SU-DHL-6 (cell line): ENCODE measurements around the gene MTCP1.

ENCODE experiments used
- H2AFZ ChIP-seq: fragments of 200-600 bp; sonication (generic); 2 replicates; pipeline ENCODE4 v1.6.1; 2014; ENCODE audit warnings: low read depth, mild to moderate bottlenecking, moderate library complexity, mixed read lengths, antibody characterized with exemption, low read length; ENCODE audit not compliant: severe bottlenecking
- H3F3A ChIP-seq: fragments of 200-600 bp; shearing (Covaris generic); 2 replicates; pipeline ENCODE4 v1.6.0; 2016; ENCODE audit warnings: antibody characterized with exemption, mild to moderate bottlenecking; ENCODE audit not compliant: insufficient read depth
- H3K27ac ChIP-seq: fragments of 200-600 bp; sonication (generic); 2 replicates; pipeline ENCODE4 v1.5.1; 2016; ENCODE audit warnings: low read depth, mild to moderate bottlenecking, low read length, moderate library complexity, mixed read lengths
- H3K27me3 ChIP-seq: fragments of 200-600 bp; sonication (generic), shearing (Covaris generic); 2 replicates; pipeline ENCODE4 v1.6.0; 2014; ENCODE audit warnings: mild to moderate bottlenecking, low read length
- H3K36me3 ChIP-seq: fragments of 200-600 bp; sonication (generic); 2 replicates; pipeline ENCODE4 v1.6.1; 2014; ENCODE audit warnings: mild to moderate bottlenecking, low read length, mixed read lengths
- H3K4me2 ChIP-seq: fragments of 300-600, 200-600 bp; shearing (Covaris generic), sonication (generic); 2 replicates; pipeline ENCODE4 v1.6.0; 2014; ENCODE audit warnings: low read length, low read depth, mild to moderate bottlenecking; ENCODE audit not compliant: poor library complexity, severe bottlenecking
- H3K4me3 ChIP-seq: fragments of 200-600 bp; sonication (generic); 2 replicates; pipeline ENCODE4 v1.5.1; 2014; ENCODE audit warnings: antibody characterized with exemption, low read length, mild to moderate bottlenecking, mixed read lengths; ENCODE audit not compliant: insufficient read depth, poor library complexity, severe bottlenecking
- H3K79me2 ChIP-seq: fragments of 200-600 bp; sonication (generic); 2 replicates; pipeline ENCODE4 v1.6.1; 2014; ENCODE audit warnings: mild to moderate bottlenecking, low read length, moderate library complexity; ENCODE audit not compliant: insufficient read depth
- H3K9ac ChIP-seq: fragments of 200-600 bp; sonication (generic); 2 replicates; pipeline ENCODE4 v1.7.0; 2014; ENCODE audit warnings: mild to moderate bottlenecking, low read length
- H3K9me2 ChIP-seq: fragments of 200-600 bp; sonication (generic); replicated peaks from 2 replicates; pipeline ENCODE4 v1.6.1; 2014; ENCODE audit warnings: low read length; ENCODE audit not compliant: insufficient read depth
- H3K9me3 ChIP-seq: fragments of 200-600 bp; sonication (generic); 2 replicates; pipeline ENCODE4 v1.6.1; 2014; ENCODE audit warnings: low read length, mixed read lengths; ENCODE audit not compliant: insufficient read depth
- H4K20me1 ChIP-seq: fragments of 200-600 bp; sonication (generic); 2 replicates; pipeline ENCODE4 v1.6.1; 2014; ENCODE audit warnings: low read depth, mild to moderate bottlenecking, antibody characterized with exemption, low read length, moderate library complexity, mixed read lengths
- EZH2phosphoT487 ChIP-seq: fragments of 200-600 bp; sonication (generic), shearing (Covaris generic); conservative IDR thresholded peaks from 2 replicates; pipeline ENCODE4 v1.6.1; 2018; ENCODE audit warnings: mild to moderate bottlenecking, antibody characterized with exemption, low read length, moderate library complexity, mixed read lengths
- TF ChIP-seq, protein P1 (sequence below): fragments of 200-600 bp; sonication (generic); IDR thresholded peaks from one replicate; pipeline ENCODE4 v1.5.1; 2017; ENCODE audit warnings: antibody characterized with exemption, mild to moderate bottlenecking, low read length, moderate library complexity; ENCODE audit not compliant: insufficient read depth, poor library complexity, severe bottlenecking

MTCP1 gene

GRCh38 chrX:155112171-155112570, 41.2 kb upstream of the MTCP1 start:
- Histone ChIP-seq H3K9ac (no peak overlapping the region), H3K4me2 (no peak overlapping the region), H4K20me1 (no peaks in the 10 kb centered on the region), H3K9me3 (no peaks in the 10 kb centered on the region), H3K36me3 (peaks cover 16% of the 10 kb centered on the region; the same call in 1 of the 2 replicates), H3K27me3 (no peaks in the 10 kb centered on the region), H3K79me2 (no peaks in the 10 kb centered on the region), H3K4me3 (no peak overlapping the region), H3K27ac (no peak overlapping the region), H2AFZ (no peak overlapping the region), H3F3A (no peaks in the 10 kb centered on the region), H3K9me2 (no peaks in the 10 kb centered on the region)
- TF ChIP-seq, protein P1, sequence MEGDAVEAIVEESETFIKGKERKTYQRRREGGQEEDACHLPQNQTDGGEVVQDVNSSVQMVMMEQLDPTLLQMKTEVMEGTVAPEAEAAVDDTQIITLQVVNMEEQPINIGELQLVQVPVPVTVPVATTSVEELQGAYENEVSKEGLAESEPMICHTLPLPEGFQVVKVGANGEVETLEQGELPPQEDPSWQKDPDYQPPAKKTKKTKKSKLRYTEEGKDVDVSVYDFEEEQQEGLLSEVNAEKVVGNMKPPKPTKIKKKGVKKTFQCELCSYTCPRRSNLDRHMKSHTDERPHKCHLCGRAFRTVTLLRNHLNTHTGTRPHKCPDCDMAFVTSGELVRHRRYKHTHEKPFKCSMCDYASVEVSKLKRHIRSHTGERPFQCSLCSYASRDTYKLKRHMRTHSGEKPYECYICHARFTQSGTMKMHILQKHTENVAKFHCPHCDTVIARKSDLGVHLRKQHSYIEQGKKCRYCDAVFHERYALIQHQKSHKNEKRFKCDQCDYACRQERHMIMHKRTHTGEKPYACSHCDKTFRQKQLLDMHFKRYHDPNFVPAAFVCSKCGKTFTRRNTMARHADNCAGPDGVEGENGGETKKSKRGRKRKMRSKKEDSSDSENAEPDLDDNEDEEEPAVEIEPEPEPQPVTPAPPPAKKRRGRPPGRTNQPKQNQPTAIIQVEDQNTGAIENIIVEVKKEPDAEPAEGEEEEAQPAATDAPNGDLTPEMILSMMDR: no peak
- no peak for TF ChIP-seq EZH2phosphoT487

DNA sequence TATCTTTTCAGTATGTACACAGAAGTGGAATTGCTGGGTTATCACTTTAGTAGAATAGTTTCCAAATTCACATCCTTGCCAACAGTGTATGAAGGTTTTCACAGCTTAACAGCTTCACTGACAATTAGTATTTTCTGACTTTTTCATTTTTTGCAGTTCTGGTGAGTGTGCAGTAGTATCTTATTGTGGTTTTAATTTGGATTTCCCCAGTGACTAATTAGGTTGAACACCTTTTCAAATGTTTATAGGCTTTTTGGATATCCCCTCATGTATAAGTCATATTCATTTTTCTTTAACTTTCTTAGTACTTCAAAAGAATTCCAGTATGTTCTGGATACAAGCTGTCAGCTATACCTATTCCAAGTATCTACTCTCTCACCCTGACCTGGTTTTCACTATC, 37.5 kb upstream of the MTCP1 start:
- Histone ChIP-seq H3F3A (no peaks in the 10 kb centered on the region), H3K27me3 (no peaks in the 10 kb centered on the region), H3K79me2 (no peaks in the 10 kb centered on the region), H3K9me3 (no peaks in the 10 kb centered on the region), H3K4me3 (no peak overlapping the region), H3K4me2 (no peak overlapping the region), H2AFZ (no peak overlapping the region), H3K9ac (no peak overlapping the region), H3K36me3 (peaks cover 16% of the 10 kb centered on the region; the same call in 1 of the 2 replicates), H3K27ac (no peak overlapping the region), H4K20me1 (no peaks in the 10 kb centered on the region), H3K9me2 (no peaks in the 10 kb centered on the region)
- TF ChIP-seq EZH2phosphoT487: no peak
- TF ChIP-seq, protein P1: no peak

DNA sequence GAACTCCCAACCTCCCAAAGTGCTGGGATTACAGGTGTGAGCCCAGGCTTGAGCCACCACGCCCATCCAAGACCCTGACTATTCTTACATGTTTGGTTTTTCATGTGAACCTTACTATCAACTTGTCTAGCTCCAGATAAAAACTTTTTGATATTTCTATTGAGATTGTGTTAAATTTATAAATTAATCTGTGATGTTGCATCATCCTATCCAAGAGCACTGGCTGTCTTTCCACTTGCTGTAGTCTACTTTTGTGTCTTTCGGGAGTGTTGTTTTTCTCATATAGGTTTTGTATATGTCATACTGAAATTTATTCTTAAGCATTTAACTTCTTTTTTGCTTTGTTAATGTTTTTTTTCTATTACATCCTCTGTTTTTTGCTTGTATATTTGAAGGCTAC, 35.0 kb upstream of the MTCP1 start:
- Histone ChIP-seq H3K4me3 (no peak overlapping the region), H2AFZ (no peak overlapping the region), H3F3A (no peaks in the 10 kb centered on the region), H3K79me2 (no peaks in the 10 kb centered on the region), H3K9me3 (no peaks in the 10 kb centered on the region), H3K9ac (no peak overlapping the region), H3K27ac (no peak overlapping the region), H4K20me1 (no peaks in the 10 kb centered on the region), H3K27me3 (no peaks in the 10 kb centered on the region), H3K36me3 (peaks cover 15% of the 10 kb centered on the region; the same call in 1 of the 2 replicates), H3K4me2 (no peak overlapping the region), H3K9me2 (no peaks in the 10 kb centered on the region)
- TF ChIP-seq EZH2phosphoT487: no peak
- TF ChIP-seq, protein P1: no peak
